SK-N-SH (cell line): ENCODE results near the gene TRAPPC3. TPM values are rescaled to one million over a fixed set of nuclear protein-coding genes. Genes with fewer than 3 reads are reported as not detected.

Experiments
- EP300 ChIP-seq, 2 experiments: IDR thresholded peaks; 2 replicates each; pipeline versions ENCODE4 v1.4.0 to v1.6.1; 2012; ENCODE audit warnings: borderline replicate concordance in 1 of 2, low read depth in 1 of 2, low read length in 1 of 2
- EZH2phosphoT487 ChIP-seq: fragments of 200-600 bp; sonication (generic); IDR thresholded peaks from 2 replicates; pipeline ENCODE4 v1.6.1; 2017; ENCODE audit warnings: low read depth, mixed run types, mild to moderate bottlenecking, antibody characterized with exemption, moderate library complexity, borderline replicate concordance
- FOSL2 ChIP-seq: IDR thresholded peaks from 2 replicates; pipeline ENCODE4 v1.4.0; 2012; ENCODE audit warnings: low read depth, mild to moderate bottlenecking, moderate library complexity, borderline replicate concordance
- FOXJ3 ChIP-seq: sonication (generic); formaldehyde crosslinking; IDR thresholded peaks from 2 replicates; pipeline ENCODE4 v1.5.1; 2020; ENCODE audit warnings: mild to moderate bottlenecking, missing genetic modification reagents
- FOXM1 ChIP-seq: IDR thresholded peaks from 2 replicates; pipeline ENCODE4 v1.4.0; 2012; ENCODE audit warnings: low read depth, mild to moderate bottlenecking
- GABPA ChIP-seq: IDR thresholded peaks from 2 replicates; pipeline ENCODE4 v1.4.0; 2012; ENCODE audit warnings: low read depth, mild to moderate bottlenecking
- JUND ChIP-seq: IDR thresholded peaks from 2 replicates; pipeline ENCODE4 v1.4.0; 2012
- MXI1 ChIP-seq: IDR thresholded peaks from 2 replicates; pipeline ENCODE4 v1.6.1; 2012; ENCODE audit warnings: mild to moderate bottlenecking, low read depth, low read length, improper control_type of control experiment
- NRF1 ChIP-seq: IDR thresholded peaks from 2 replicates; pipeline ENCODE4 v1.6.1; 2012; ENCODE audit warnings: low read depth, mild to moderate bottlenecking, low read length
- RAD21 ChIP-seq: IDR thresholded peaks from 2 replicates; pipeline ENCODE4 v1.6.1; 2012; ENCODE audit warnings: mild to moderate bottlenecking, low read length
- RCOR1 ChIP-seq: fragments of 150-350 bp; IDR thresholded peaks from 2 replicates; pipeline ENCODE4 v1.6.1; 2017; ENCODE audit warnings: antibody characterized with exemption, low read length
- RFX5 ChIP-seq: IDR thresholded peaks from 2 replicates; pipeline ENCODE4 v1.6.1; 2012; ENCODE audit warnings: mild to moderate bottlenecking, improper control_type of control experiment, low read length
- SIN3A ChIP-seq: IDR thresholded peaks from 2 replicates; pipeline ENCODE4 v1.6.1; 2012; ENCODE audit warnings: low read depth, mild to moderate bottlenecking, low read length, moderate library complexity, borderline replicate concordance
- TAF1 ChIP-seq: IDR thresholded peaks from 2 replicates; pipeline ENCODE4 v1.6.1; 2012; ENCODE audit warnings: low read depth, mild to moderate bottlenecking, low read length, moderate library complexity, borderline replicate concordance
- TCF12 ChIP-seq: IDR thresholded peaks from 2 replicates; pipeline ENCODE4 v1.4.0; 2012
- YY1 ChIP-seq: IDR thresholded peaks from 2 replicates; pipeline ENCODE4 v1.4.0; 2012; ENCODE audit warnings: low read depth, mild to moderate bottlenecking
- polyA plus RNA-seq, 3 experiments: library from polyadenylated mRNA; depleted of rRNA; stranded (reverse); fragments of >200 nt; gene quantifications; 2 replicates each; pipeline ENCODE4 v1.2.3, GENCODE V29; 2012
- TF ChIP-seq, protein P1 (sequence below): fragments of 200-600 bp; sonication (generic); IDR thresholded peaks from 2 replicates; pipeline ENCODE4 v1.6.1; 2017; ENCODE audit warnings: antibody characterized with exemption, mild to moderate bottlenecking, moderate library complexity
- TF ChIP-seq, protein P2 (sequence below): IDR thresholded peaks from 2 replicates; pipeline ENCODE4 v1.6.1; 2012; ENCODE audit warnings: mild to moderate bottlenecking, low read depth, low read length, moderate library complexity
- TF ChIP-seq, protein P3 (sequence below): IDR thresholded peaks from 2 replicates; pipeline ENCODE4; 2012
- TF ChIP-seq, protein P4 (sequence below): IDR thresholded peaks from 2 replicates; pipeline ENCODE4 v1.4.0; 2012; ENCODE audit warnings: low read depth, borderline replicate concordance
- TF ChIP-seq, protein P5 (sequence below): fragments of 150-350 bp; IDR thresholded peaks from 2 replicates; pipeline ENCODE4 v1.6.1; 2016; ENCODE audit warnings: mild to moderate bottlenecking, low read depth, low read length

Gene TRAPPC3
- polyA plus RNA-seq, 1 of the 3 experiments (the other 2 are of a cell fraction), result 149 TPM

DNA sequence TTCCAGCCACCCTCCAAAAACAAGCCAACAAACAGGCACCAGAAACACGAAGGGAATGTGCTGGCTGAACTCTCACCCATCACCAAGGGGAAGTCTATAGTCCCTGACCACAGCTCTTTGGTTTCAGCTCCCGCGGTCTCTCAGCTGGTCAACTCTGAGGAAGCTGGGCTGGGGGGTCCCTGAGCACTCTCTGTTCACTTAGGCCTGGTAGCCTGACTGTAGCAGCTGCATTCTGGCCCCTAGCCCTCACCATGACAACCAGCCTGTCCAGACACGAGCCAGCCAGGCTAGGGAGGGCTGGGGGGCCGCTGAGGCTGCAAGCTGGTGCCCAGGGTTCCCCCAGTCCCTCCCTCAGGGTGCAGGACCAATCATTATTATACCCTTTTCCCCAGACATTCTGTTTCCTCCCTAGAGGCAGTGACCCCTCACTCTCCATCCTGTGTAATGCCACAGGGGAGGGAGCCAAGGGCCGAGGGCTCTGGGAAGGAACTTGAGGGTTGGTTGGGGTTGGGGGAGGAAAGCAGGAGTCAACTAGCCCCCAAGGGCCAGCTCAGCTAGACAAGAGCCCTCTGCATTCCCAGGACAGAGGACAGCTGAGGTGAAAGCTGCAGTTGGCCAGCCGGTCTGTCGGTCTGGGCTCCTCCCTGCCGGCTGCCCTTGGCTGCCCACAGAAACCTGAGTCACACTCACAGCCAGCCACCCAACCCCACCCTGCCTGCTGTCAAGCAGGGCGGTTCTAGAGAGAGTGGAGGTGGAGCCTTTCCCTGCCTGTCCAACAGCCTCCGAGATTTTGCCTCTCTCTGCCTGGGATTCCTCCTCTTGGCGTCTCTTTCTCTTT, 1.2 kb upstream of the TRAPPC3 start (continued):
- TF ChIP-seq, protein P1, sequence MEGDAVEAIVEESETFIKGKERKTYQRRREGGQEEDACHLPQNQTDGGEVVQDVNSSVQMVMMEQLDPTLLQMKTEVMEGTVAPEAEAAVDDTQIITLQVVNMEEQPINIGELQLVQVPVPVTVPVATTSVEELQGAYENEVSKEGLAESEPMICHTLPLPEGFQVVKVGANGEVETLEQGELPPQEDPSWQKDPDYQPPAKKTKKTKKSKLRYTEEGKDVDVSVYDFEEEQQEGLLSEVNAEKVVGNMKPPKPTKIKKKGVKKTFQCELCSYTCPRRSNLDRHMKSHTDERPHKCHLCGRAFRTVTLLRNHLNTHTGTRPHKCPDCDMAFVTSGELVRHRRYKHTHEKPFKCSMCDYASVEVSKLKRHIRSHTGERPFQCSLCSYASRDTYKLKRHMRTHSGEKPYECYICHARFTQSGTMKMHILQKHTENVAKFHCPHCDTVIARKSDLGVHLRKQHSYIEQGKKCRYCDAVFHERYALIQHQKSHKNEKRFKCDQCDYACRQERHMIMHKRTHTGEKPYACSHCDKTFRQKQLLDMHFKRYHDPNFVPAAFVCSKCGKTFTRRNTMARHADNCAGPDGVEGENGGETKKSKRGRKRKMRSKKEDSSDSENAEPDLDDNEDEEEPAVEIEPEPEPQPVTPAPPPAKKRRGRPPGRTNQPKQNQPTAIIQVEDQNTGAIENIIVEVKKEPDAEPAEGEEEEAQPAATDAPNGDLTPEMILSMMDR, result no peak
- peak; percentile 93 for TF ChIP-seq TAF1
- TF ChIP-seq, protein P2, sequence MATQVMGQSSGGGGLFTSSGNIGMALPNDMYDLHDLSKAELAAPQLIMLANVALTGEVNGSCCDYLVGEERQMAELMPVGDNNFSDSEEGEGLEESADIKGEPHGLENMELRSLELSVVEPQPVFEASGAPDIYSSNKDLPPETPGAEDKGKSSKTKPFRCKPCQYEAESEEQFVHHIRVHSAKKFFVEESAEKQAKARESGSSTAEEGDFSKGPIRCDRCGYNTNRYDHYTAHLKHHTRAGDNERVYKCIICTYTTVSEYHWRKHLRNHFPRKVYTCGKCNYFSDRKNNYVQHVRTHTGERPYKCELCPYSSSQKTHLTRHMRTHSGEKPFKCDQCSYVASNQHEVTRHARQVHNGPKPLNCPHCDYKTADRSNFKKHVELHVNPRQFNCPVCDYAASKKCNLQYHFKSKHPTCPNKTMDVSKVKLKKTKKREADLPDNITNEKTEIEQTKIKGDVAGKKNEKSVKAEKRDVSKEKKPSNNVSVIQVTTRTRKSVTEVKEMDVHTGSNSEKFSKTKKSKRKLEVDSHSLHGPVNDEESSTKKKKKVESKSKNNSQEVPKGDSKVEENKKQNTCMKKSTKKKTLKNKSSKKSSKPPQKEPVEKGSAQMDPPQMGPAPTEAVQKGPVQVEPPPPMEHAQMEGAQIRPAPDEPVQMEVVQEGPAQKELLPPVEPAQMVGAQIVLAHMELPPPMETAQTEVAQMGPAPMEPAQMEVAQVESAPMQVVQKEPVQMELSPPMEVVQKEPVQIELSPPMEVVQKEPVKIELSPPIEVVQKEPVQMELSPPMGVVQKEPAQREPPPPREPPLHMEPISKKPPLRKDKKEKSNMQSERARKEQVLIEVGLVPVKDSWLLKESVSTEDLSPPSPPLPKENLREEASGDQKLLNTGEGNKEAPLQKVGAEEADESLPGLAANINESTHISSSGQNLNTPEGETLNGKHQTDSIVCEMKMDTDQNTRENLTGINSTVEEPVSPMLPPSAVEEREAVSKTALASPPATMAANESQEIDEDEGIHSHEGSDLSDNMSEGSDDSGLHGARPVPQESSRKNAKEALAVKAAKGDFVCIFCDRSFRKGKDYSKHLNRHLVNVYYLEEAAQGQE, result no peak
- TF ChIP-seq NRF1, result peak; percentile 2; the same call in 1 of the 2 replicates
- TF ChIP-seq GABPA, result no peak
- peak; percentile 84 for TF ChIP-seq MXI1
- no peak for TF ChIP-seq RCOR1
- no peak for TF ChIP-seq JUND
- TF ChIP-seq, protein P3, sequence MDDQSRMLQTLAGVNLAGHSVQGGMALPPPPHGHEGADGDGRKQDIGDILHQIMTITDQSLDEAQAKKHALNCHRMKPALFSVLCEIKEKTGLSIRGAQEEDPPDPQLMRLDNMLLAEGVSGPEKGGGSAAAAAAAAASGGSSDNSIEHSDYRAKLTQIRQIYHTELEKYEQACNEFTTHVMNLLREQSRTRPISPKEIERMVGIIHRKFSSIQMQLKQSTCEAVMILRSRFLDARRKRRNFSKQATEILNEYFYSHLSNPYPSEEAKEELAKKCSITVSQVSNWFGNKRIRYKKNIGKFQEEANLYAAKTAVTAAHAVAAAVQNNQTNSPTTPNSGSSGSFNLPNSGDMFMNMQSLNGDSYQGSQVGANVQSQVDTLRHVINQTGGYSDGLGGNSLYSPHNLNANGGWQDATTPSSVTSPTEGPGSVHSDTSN, result peak; percentile 92
- TF ChIP-seq, protein P4, sequence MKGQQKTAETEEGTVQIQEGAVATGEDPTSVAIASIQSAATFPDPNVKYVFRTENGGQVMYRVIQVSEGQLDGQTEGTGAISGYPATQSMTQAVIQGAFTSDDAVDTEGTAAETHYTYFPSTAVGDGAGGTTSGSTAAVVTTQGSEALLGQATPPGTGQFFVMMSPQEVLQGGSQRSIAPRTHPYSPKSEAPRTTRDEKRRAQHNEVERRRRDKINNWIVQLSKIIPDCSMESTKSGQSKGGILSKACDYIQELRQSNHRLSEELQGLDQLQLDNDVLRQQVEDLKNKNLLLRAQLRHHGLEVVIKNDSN, result no peak
- no peak; a peak in 1 of 4 replicates for TF ChIP-seq EP300 (IDR thresholded peaks at IDR 0.05; ENCODE audit: borderline replicate concordance in 1 of 2, low read depth in 1 of 2, low read length in 1 of 2)
- TF ChIP-seq RAD21, result peak; percentile 21
- no peak for TF ChIP-seq FOXM1
- no peak for TF ChIP-seq YY1
- peak; percentile 68; the same call in 1 of the 2 replicates for TF ChIP-seq FOSL2
- TF ChIP-seq, protein P5, sequence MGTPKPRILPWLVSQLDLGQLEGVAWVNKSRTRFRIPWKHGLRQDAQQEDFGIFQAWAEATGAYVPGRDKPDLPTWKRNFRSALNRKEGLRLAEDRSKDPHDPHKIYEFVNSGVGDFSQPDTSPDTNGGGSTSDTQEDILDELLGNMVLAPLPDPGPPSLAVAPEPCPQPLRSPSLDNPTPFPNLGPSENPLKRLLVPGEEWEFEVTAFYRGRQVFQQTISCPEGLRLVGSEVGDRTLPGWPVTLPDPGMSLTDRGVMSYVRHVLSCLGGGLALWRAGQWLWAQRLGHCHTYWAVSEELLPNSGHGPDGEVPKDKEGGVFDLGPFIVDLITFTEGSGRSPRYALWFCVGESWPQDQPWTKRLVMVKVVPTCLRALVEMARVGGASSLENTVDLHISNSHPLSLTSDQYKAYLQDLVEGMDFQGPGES, result no peak
- peak; percentile 53; the same call in 1 of the 2 replicates for TF ChIP-seq RFX5
- TF ChIP-seq FOXJ3 (CRISPR knock-in tag), result no peak
- TF ChIP-seq SIN3A, result peak; percentile 95; the same call in 1 of the 2 replicates
- no peak for TF ChIP-seq EZH2phosphoT487
- peak; percentile 32 for TF ChIP-seq TCF12
